Transverse colon (tissue), 4 donors: ENCODE data around the gene GNB2. TPM values are rescaled to one million over a fixed set of nuclear protein-coding genes. Genes with fewer than 3 reads are reported as not detected.

Source experiments
- DNase-seq: peaks from one replicate; pipeline ENCODE4 v3.0.0-alpha.2; 2019
- H3K27ac ChIP-seq, 4 donors: fragments of 200-600 bp; sonication (generic); 2 replicates each; pipeline ENCODE4 v1.5.1; 2016 to 2018; ENCODE audit warnings: inconsistent platforms in 4 of 4
- H3K27me3 ChIP-seq: fragments of 200-600 bp; sonication (generic); 2 replicates; pipeline ENCODE4 v1.5.1; 2017; ENCODE audit warnings: inconsistent platforms
- H3K36me3 ChIP-seq, 4 donors: fragments of 200-600 bp; sonication (generic); 2 replicates each; pipeline ENCODE4 v1.5.1; 2017 to 2019; ENCODE audit warnings: inconsistent platforms in 4 of 4
- H3K4me1 ChIP-seq, 4 donors: fragments of 200-600 bp; sonication (generic); 2 replicates each; pipeline ENCODE4 v1.5.1; 2017 to 2020; ENCODE audit warnings: inconsistent platforms in 4 of 4
- H3K4me3 ChIP-seq, 4 donors: fragments of 200-600 bp; sonication (generic); 1 replicate in 1 of 4; 2 replicates in 3 of 4; pipeline versions ENCODE4 v1.5.1 to v1.6.1; 2017 to 2019; ENCODE audit warnings: inconsistent platforms in 4 of 4
- H3K9me3 ChIP-seq, 2 donors: fragments of 200-600 bp; sonication (generic); 2 replicates each; pipeline ENCODE4 v1.5.1; 2017 to 2019; ENCODE audit warnings: inconsistent platforms in 2 of 2
- CTCF ChIP-seq, 5 experiments: fragments of 200-600 bp in 3 of 5; fragments of 450-650 bp in 2 of 5; sonication (generic) in 3 of 5; IDR thresholded peaks; 1 replicate in 2 of 5; 2 replicates in 3 of 5; pipeline ENCODE4 v1.5.1; 2016 to 2017; ENCODE audit warnings: antibody characterized with exemption in 5 of 5, inconsistent platforms in 3 of 5, mild to moderate bottlenecking in 2 of 5, moderate library complexity in 1 of 5
- EP300 ChIP-seq: sonication (generic); formaldehyde crosslinking; IDR thresholded peaks from one replicate; pipeline ENCODE4 v1.6.1; 2017; ENCODE audit warnings: antibody characterized with exemption, low read depth
- POLR2A ChIP-seq: fragments of 450-650 bp; IDR thresholded peaks from one replicate; pipeline ENCODE4 v1.6.1; 2016; ENCODE audit warnings: antibody characterized with exemption, mild to moderate bottlenecking, moderate library complexity
- POLR2AphosphoS5 ChIP-seq, 3 donors: sonication (generic); formaldehyde crosslinking; IDR thresholded peaks; one replicate each; pipeline ENCODE4 v1.6.1; 2016; ENCODE audit warnings: antibody characterized with exemption in 3 of 3
- WGBS, 2 donors: methylation state at CpG; one replicate each; pipeline ENCODE4 v1.1.5; 2018; ENCODE audit warnings: low coverage in 1 of 2; 5-methylcytosine and 5-hydroxymethylcytosine counted together
- in situ Hi-C, 4 donors: fragments of 200-750 bp; cut with MboI; loops; one replicate each; pipeline versions ENCODE4 v1.15.0 to v1.15.1; 2017; ENCODE audit warnings: low sequenced_read_pairs in 3 of 4, low pct_ligation_motif_present in 1 of 4, low pct_unique_long_range_greater_than_20kb in 1 of 4
- intact Hi-C: fragments of 100-400 bp; cut with DNase I; formaldehyde crosslinking; loops from one replicate; pipeline ENCODE4 v1.15.1; 2023; ENCODE audit warnings: low total_unique reads
- total RNA-seq, 4 donors: library from RNA; depleted of rRNA; stranded (reverse); fragments of >200 nt; gene quantifications; one replicate each; pipeline ENCODE4 v1.1.0, GENCODE V29; 2016

Gene GNB2
- total RNA-seq, 4 donors from 2014 or later: 192 to 301 (median 246) TPM

- intact Hi-C loops: no loop called here
- no peak for TF ChIP-seq POLR2AphosphoS5 (IDR thresholded peaks at IDR 0.05)
- no peak for TF ChIP-seq EP300
- TF ChIP-seq POLR2A: no peak
- no peak for TF ChIP-seq CTCF (IDR thresholded peaks at IDR 0.05)
- Histone ChIP-seq H3K4me3 (peak within 1 kb of the TSS in 1 of 4 donors; percentile 18), H3K27ac (no peak within 1 kb of the TSS), H3K36me3 (no peaks in the 10 kb centered on the region), H3K27me3 (peaks cover 62% of the 10 kb centered on the region), H3K4me1 (peaks cover 8 to 21% (median 10%) of the 10 kb centered on the region in 4 donors), H3K9me3 (no peaks in the 10 kb centered on the region)
- whole genome bisulfite sequencing, 2 donors: 3% methylated on average over 16 of the region's 21 CpGs; no CpG with 5 or more reads in 1 of the 2 donors
- DNase-seq: no peak
- in situ Hi-C loops: loop anchor here in 2 of 4 donors (25.0 kb wide), 2 partner anchors 142 to 258 kb away; partner anchors contain the start of genes SLC12A9 (in 1 of the 2), SPACDR (in 1 of the 2) and TRIP6 (in 1 of the 2)
Measured at GRCh38 chr7:100720279-100720670, 46.7 kb downstream of the GNB2 start, which contains the start of gene EPO. TSS of gene EPO (plus strand) at chr7:100720468. CDS start at chr7:100720981, 513 bp downstream.

- H3K4me3 ChIP-seq: peak overlapping the region in 1 of 4 donors; percentile 18
- WGBS, 2 donors: 0 to 13% methylated on average over 3 to 39 of the region's 56 CpGs
- no peak overlapping the region for H3K27ac ChIP-seq
- no peak for TF ChIP-seq EP300
- no peak for TF ChIP-seq POLR2AphosphoS5 (IDR thresholded peaks at IDR 0.05)
- TF ChIP-seq CTCF (IDR thresholded peaks at IDR 0.05): no peak
- no peak for TF ChIP-seq POLR2A
- in situ Hi-C loops (loop anchor here in 2 of 4 donors (25.0 kb wide), 2 partner anchors 141 to 259 kb away; partner anchors contain the start of genes SLC12A9 (in 1 of the 2), SPACDR (in 1 of the 2) and TRIP6 (in 1 of the 2)), intact Hi-C loops (no loop called here)
- no peaks in the 10 kb centered on the region for H3K36me3 ChIP-seq
- no peaks in the 10 kb centered on the region for H3K9me3 ChIP-seq
- H3K27me3 ChIP-seq: peaks cover 62% of the 10 kb centered on the region
- H3K4me1 ChIP-seq: peaks cover 8 to 27% (median 13%) of the 10 kb centered on the region in 4 donors
- DNase-seq: no peak
Measured at GRCh38 chr7:100720671-100721504, 47.3 kb downstream of the GNB2 start.

GRCh38 chr7:100721505-100721812 lies 47.9 kb downstream of the GNB2 start:
- H3K27ac ChIP-seq: no peak overlapping the region
- H3K4me1 ChIP-seq: peaks cover 8 to 29% (median 16%) of the 10 kb centered on the region in 4 donors
- no peaks in the 10 kb centered on the region for H3K36me3 ChIP-seq
- no peak for DNase-seq
- no peak for TF ChIP-seq POLR2AphosphoS5 (IDR thresholded peaks at IDR 0.05)
- TF ChIP-seq EP300: no peak
- no peak for TF ChIP-seq CTCF (IDR thresholded peaks at IDR 0.05)
- TF ChIP-seq POLR2A: no peak
- 76% methylated on average over 8 of the region's 8 CpGs; no CpG with 5 or more reads in 1 of the 2 donors for WGBS, 2 donors
- no peaks in the 10 kb centered on the region for H3K9me3 ChIP-seq
- peaks cover 62% of the 10 kb centered on the region for H3K27me3 ChIP-seq
- H3K4me3 ChIP-seq: no peak overlapping the region
- in situ Hi-C loops (loop anchor here in 2 of 4 donors (25.0 kb wide), 2 partner anchors 141 to 259 kb away; partner anchors contain the start of genes SLC12A9 (in 1 of the 2), SPACDR (in 1 of the 2) and TRIP6 (in 1 of the 2)), intact Hi-C loops (no loop called here)

GRCh38 chr7:100722480-100723212 lies 49.1 kb downstream of the GNB2 start:
- Histone ChIP-seq H3K4me3 (no peak overlapping the region), H3K9me3 (no peaks in the 10 kb centered on the region), H3K27ac (no peak overlapping the region), H3K27me3 (peaks cover 62% of the 10 kb centered on the region), H3K4me1 (peaks cover 8 to 29% (median 18%) of the 10 kb centered on the region in 4 donors), H3K36me3 (no peaks in the 10 kb centered on the region)
- no peak for DNase-seq
- intact Hi-C loops: no loop called here
- TF ChIP-seq CTCF (IDR thresholded peaks at IDR 0.05) (no peak), POLR2A (no peak), EP300 (no peak)
- in situ Hi-C loops: loop anchor here in 2 of 4 donors (25.0 kb wide), 2 partner anchors 140 to 260 kb away; partner anchors contain the start of genes SLC12A9 (in 1 of the 2), SPACDR (in 1 of the 2) and TRIP6 (in 1 of the 2)
- WGBS, 2 donors: 83 to 88% methylated on average over 8 to 17 of the region's 17 CpGs
